B cell (primary cell): ENCODE measurements around the gene FNDC11.

Experiments used
- EZH2 ChIP-seq: IDR thresholded peaks from 2 replicates; pipeline ENCODE4 v1.6.1; 2012; ENCODE audit warnings: borderline replicate concordance, low read depth, mild to moderate bottlenecking, moderate library complexity, low read length; ENCODE audit not compliant: insufficient read depth, poor library complexity, severe bottlenecking
- TF ChIP-seq, protein P1 (sequence below): fragments of 200-600 bp; IDR thresholded peaks from one replicate; pipeline ENCODE4 v1.8.0; 2022; ENCODE audit warnings: antibody characterized with exemption, mild to moderate bottlenecking

DNA sequence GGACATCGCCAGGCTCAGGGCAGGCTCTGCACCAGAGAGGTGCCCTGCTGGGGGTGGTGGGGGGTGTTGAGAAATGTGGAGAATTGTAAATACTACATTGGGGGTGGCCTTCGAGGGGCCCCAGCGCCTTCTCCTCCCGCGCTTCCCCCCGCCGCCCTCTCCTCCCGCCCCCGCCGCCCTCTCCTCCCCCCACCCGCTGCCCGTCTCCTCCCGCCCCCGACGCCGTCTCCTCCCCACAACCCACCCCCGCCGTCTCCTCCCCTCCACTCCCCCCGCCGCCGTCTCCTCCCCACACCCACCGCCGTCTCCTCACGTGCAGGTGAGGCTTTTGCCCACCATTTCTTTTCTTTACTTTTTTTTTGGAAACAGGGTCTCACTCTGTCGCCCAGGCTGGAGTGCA, 4.9 kb upstream of the FNDC11 start:
- TF ChIP-seq, protein P1, sequence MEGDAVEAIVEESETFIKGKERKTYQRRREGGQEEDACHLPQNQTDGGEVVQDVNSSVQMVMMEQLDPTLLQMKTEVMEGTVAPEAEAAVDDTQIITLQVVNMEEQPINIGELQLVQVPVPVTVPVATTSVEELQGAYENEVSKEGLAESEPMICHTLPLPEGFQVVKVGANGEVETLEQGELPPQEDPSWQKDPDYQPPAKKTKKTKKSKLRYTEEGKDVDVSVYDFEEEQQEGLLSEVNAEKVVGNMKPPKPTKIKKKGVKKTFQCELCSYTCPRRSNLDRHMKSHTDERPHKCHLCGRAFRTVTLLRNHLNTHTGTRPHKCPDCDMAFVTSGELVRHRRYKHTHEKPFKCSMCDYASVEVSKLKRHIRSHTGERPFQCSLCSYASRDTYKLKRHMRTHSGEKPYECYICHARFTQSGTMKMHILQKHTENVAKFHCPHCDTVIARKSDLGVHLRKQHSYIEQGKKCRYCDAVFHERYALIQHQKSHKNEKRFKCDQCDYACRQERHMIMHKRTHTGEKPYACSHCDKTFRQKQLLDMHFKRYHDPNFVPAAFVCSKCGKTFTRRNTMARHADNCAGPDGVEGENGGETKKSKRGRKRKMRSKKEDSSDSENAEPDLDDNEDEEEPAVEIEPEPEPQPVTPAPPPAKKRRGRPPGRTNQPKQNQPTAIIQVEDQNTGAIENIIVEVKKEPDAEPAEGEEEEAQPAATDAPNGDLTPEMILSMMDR = no peak
- no peak for TF ChIP-seq EZH2
